ENCODE data around the gene RPS27. TPM values are rescaled to one million over a fixed set of nuclear protein-coding genes. Genes with fewer than 3 reads are reported as not detected.

The RPS27 gene
- total and polyA plus RNA-seq, 2 experiments from 2014 or later, result 1,020 to 1,187 TPM

- Histone ChIP-seq H3K9me3 (ENCODE audit: low read depth) (no peaks in the 10 kb centered on the region), H3K4me1 (ENCODE audit: low read depth) (no peaks in the 10 kb centered on the region), H3K4me3 (peak within 1 kb of the TSS; percentile 64), H3K27ac (peak within 1 kb of the TSS; percentile 47), H3K36me3 (no peaks in the 10 kb centered on the region), H3K27me3 (no peaks in the 10 kb centered on the region)
- no peak for TF ChIP-seq CTCF (IDR thresholded peaks at IDR 0.05; ENCODE audit: low read depth, low read length)
- peak; percentile 89 to 91 for DNase-seq (ENCODE audit: low read depth in 1 of 2, low spot score in 1 of 2)
These were observed 4.4 kb upstream of the RPS27 start, which contains the start of gene RAB13 for GRCh38 chr1:153985941-153986761. TSS of gene RAB13 (minus strand) at chr1:153986339. CDS start at chr1:153986236, 103 bp downstream.

GRCh38 chr1:153987621-153988020 is 2.9 kb upstream of the RPS27 start:
- no peaks in the 10 kb centered on the region for H3K9me3 ChIP-seq (ENCODE audit: low read depth)
- DNase-seq (ENCODE audit: low read depth in 1 of 2, low spot score in 1 of 2), result no peak
- H3K27me3 ChIP-seq, result no peaks in the 10 kb centered on the region
- H3K36me3 ChIP-seq, result peaks cover 7% of the 10 kb centered on the region
- H3K4me1 ChIP-seq (ENCODE audit: low read depth), result peaks cover 8% of the 10 kb centered on the region
- H3K27ac ChIP-seq, result no peak overlapping the region
- no peak overlapping the region for H3K4me3 ChIP-seq
- TF ChIP-seq CTCF (IDR thresholded peaks at IDR 0.05; ENCODE audit: low read depth, low read length), result no peak

GRCh38 chr1:153991151-153991630 is 629 bp downstream of the RPS27 start:
- peak overlapping the region; percentile 82 for H3K4me3 ChIP-seq

GRCh38 chr1:153991806-153992205 is 1.2 kb downstream of the RPS27 start:
- peaks cover 8% of the 10 kb centered on the region for H3K4me1 ChIP-seq (ENCODE audit: low read depth)
- H3K9me3 ChIP-seq (ENCODE audit: low read depth), result no peaks in the 10 kb centered on the region
- H3K4me3 ChIP-seq, result peak overlapping the region; percentile 82
- H3K27me3 ChIP-seq, result no peaks in the 10 kb centered on the region
- H3K36me3 ChIP-seq, result peaks cover 16% of the 10 kb centered on the region
- peak overlapping the region; percentile 39 for H3K27ac ChIP-seq
- DNase-seq (ENCODE audit: low read depth in 1 of 2, low spot score in 1 of 2), result no peak
- TF ChIP-seq CTCF (IDR thresholded peaks at IDR 0.05; ENCODE audit: low read depth, low read length), result no peak

More at GRCh38 chr1:153991151-153991630, 629 bp downstream of the RPS27 start:
- Histone ChIP-seq H3K4me1 (ENCODE audit: low read depth) (peaks cover 8% of the 10 kb centered on the region), H3K9me3 (ENCODE audit: low read depth) (no peaks in the 10 kb centered on the region), H3K27ac (peak overlapping the region; percentile 87), H3K27me3 (no peaks in the 10 kb centered on the region), H3K36me3 (peaks cover 16% of the 10 kb centered on the region)
- no peak for TF ChIP-seq CTCF (IDR thresholded peaks at IDR 0.05; ENCODE audit: low read depth, low read length)
- no peak for DNase-seq (ENCODE audit: low read depth in 1 of 2, low spot score in 1 of 2)

- peaks cover 8% of the 10 kb centered on the region for H3K4me1 ChIP-seq (ENCODE audit: low read depth)
These were observed 4.6 kb downstream of the RPS27 start for GRCh38 chr1:153995202-153995601.

More at GRCh38 chr1:153995202-153995601, 4.6 kb downstream of the RPS27 start:
- DNase-seq (ENCODE audit: low read depth in 1 of 2, low spot score in 1 of 2), result no peak
- peak overlapping the region; percentile 61 for H3K27ac ChIP-seq
- no peaks in the 10 kb centered on the region for H3K27me3 ChIP-seq
- no peak for TF ChIP-seq CTCF (IDR thresholded peaks at IDR 0.05; ENCODE audit: low read depth, low read length)
- H3K36me3 ChIP-seq, result peaks cover 16% of the 10 kb centered on the region
- no peaks in the 10 kb centered on the region for H3K9me3 ChIP-seq (ENCODE audit: low read depth)
- H3K4me3 ChIP-seq, result no peak overlapping the region
